ENCODE data around the gene S100G.

- no peak for TF ChIP-seq YY1 (IDR thresholded peaks at IDR 0.05; ENCODE audit: insufficient read depth, insufficient read length)
- TF ChIP-seq ZNF274 (IDR thresholded peaks at IDR 0.05; ENCODE audit: low read depth, low read length), result no peak
- TF ChIP-seq SUZ12 (IDR thresholded peaks at IDR 0.05; ENCODE audit: extremely low read depth, insufficient read depth, insufficient read length), result no peak
Measured at GRCh38 chrX:16619024-16619423, 30.9 kb upstream of the S100G start.

All from NT2/D1 (cell line).